ENCODE measurements around the gene LSAMP.

DNA sequence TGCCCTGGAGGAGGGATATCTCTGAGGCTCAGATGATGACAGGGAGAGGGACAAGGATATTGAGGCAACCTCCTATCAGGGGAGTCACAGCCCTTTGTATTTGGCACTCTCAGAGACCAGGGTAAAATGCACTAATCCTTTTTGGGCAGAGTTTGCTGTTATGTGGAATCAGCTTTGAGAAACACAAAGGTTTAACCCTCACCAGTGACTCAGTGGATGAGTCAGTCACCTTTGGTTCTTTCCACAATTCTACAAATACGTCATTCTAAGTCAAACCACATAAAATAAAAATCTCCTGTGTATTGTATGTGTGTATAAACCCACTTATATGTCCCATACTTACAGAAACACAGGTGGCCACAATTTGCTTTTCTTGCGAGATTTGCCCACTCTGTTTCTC, 5.1 kb downstream of the LSAMP start:
- TF ChIP-seq, protein P1, sequence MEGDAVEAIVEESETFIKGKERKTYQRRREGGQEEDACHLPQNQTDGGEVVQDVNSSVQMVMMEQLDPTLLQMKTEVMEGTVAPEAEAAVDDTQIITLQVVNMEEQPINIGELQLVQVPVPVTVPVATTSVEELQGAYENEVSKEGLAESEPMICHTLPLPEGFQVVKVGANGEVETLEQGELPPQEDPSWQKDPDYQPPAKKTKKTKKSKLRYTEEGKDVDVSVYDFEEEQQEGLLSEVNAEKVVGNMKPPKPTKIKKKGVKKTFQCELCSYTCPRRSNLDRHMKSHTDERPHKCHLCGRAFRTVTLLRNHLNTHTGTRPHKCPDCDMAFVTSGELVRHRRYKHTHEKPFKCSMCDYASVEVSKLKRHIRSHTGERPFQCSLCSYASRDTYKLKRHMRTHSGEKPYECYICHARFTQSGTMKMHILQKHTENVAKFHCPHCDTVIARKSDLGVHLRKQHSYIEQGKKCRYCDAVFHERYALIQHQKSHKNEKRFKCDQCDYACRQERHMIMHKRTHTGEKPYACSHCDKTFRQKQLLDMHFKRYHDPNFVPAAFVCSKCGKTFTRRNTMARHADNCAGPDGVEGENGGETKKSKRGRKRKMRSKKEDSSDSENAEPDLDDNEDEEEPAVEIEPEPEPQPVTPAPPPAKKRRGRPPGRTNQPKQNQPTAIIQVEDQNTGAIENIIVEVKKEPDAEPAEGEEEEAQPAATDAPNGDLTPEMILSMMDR (conservative IDR thresholded peaks at IDR 0.05) = no peak
- no peak for TF ChIP-seq EZH2 (IDR thresholded peaks at IDR 0.05; ENCODE audit: low read depth)

Data from PC-9 (cell line).